ENCODE measurements around the gene SENP2.

Gene SENP2

GRCh38 chr3:185645596-185646381 lies 59.7 kb downstream of the SENP2 start:
- Histone ChIP-seq H2BK5ac (ENCODE audit: low read depth, low read length, poor library complexity) (no peak overlapping the region), H3K36me3 (ENCODE audit: control insufficient read depth in 1 of 2, insufficient read depth in 2 of 2, low read length in 2 of 2) (peaks cover 51 to 63% of the 10 kb centered on the region in 2 experiments), H3K14ac (ENCODE audit: low read length) (no peak overlapping the region), H4K8ac (ENCODE audit: low read depth, low read length) (no peak overlapping the region), H4K12ac (ENCODE audit: low read depth, low read length) (no peak overlapping the region), H3K18ac (ENCODE audit: low read length) (no peak overlapping the region), H3K27ac (ENCODE audit: low read depth, low read length) (no peak overlapping the region), H4K91ac (ENCODE audit: low read depth, low read length) (no peak overlapping the region), H3K27me3 (ENCODE audit: insufficient read depth, low read length) (no peaks in the 10 kb centered on the region), H3K4me3 (ENCODE audit: low read depth, low read length) (no peak overlapping the region), H3K79me1 (ENCODE audit: low read length) (no peaks in the 10 kb centered on the region), H2BK12ac (ENCODE audit: low read length) (no peak overlapping the region), H3K9ac (ENCODE audit: low read length) (no peak overlapping the region), H2AFZ (ENCODE audit: insufficient read depth, low read length, poor library complexity) (no peak overlapping the region), H3K4me1 (ENCODE audit: control insufficient read depth in 1 of 2, insufficient read depth in 2 of 2, low read length in 2 of 2) (peaks cover 0 to 5% of the 10 kb centered on the region in 2 experiments), H2BK120ac (ENCODE audit: insufficient read depth, low read length, poor library complexity) (no peak overlapping the region), H3K9me3 (ENCODE audit: insufficient read depth, low read depth, low read length) (no peaks in the 10 kb centered on the region), H3K4me2 (ENCODE audit: low read length) (no peak overlapping the region), H3K23ac (ENCODE audit: low read length) (no peak overlapping the region), H3K4ac (ENCODE audit: low read depth, low read length) (no peak overlapping the region), H2AK5ac (ENCODE audit: low read length) (no peak overlapping the region), H3K79me2 (ENCODE audit: control insufficient read depth, insufficient read depth, low read length, poor library complexity) (no peaks in the 10 kb centered on the region)
- DNase-seq, result no peak
- no CpG with 5 or more reads among the region's 16 CpGs for WGBS (ENCODE audit: extremely low coverage, insufficient coverage, insufficient read length)

DNA sequence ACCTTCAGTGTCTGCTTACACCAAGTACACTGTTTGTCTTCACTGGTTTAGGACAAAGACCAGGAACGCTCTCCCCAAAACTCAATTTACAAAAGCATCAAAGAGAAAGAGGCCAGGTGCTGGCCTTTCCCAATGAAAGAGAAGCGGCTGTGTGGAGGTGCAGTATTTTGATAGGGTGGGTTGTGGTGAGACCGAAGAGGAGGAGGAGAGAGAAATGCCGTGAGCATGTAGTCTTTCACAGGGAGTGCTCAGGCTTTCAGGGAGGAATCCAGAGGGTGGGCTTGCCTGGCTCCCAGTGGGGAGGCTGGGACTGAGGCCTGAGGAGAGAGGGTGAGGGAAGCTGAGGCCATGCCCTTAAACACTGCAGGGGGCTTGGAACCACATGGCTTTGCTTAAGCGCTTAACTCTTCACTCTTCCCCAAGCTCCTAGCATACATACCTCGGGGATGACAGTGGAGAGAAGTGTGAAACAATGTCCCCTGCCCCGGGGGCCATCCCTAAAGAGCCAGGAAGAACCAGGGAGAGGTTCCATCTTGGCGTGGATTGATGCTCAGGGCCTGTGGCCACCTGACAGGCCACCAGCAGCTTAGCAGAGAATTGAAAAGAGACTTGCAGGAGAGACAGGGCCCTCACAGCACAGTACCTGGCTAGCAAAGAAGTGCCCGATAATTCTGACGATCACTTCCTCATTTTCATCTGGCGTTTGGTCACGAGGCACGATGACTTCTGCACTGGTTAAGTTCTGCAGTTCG lies 60.5 kb downstream of the SENP2 start:
- no peak overlapping the region for H3K27ac ChIP-seq (ENCODE audit: low read depth, low read length)
- no peaks in the 10 kb centered on the region for H3K79me1 ChIP-seq (ENCODE audit: low read length)
- H3K14ac ChIP-seq (ENCODE audit: low read length), result no peak overlapping the region
- H3K4me2 ChIP-seq (ENCODE audit: low read length), result no peak overlapping the region
- no peaks in the 10 kb centered on the region for H3K79me2 ChIP-seq (ENCODE audit: control insufficient read depth, insufficient read depth, low read length, poor library complexity)
- H2BK12ac ChIP-seq (ENCODE audit: low read length), result no peak overlapping the region
- H3K9ac ChIP-seq (ENCODE audit: low read length), result no peak overlapping the region
- no peaks in the 10 kb centered on the region for H3K27me3 ChIP-seq (ENCODE audit: insufficient read depth, low read length)
- no peaks in the 10 kb centered on the region for H3K9me3 ChIP-seq (ENCODE audit: insufficient read depth, low read depth, low read length)
- H3K4me1 ChIP-seq (ENCODE audit: control insufficient read depth in 1 of 2, insufficient read depth in 2 of 2, low read length in 2 of 2), result peaks cover 0 to 5% of the 10 kb centered on the region in 2 experiments
- no peak overlapping the region for H3K4ac ChIP-seq (ENCODE audit: low read depth, low read length)
- H2AK5ac ChIP-seq (ENCODE audit: low read length), result no peak overlapping the region
- H4K12ac ChIP-seq (ENCODE audit: low read depth, low read length), result no peak overlapping the region
- H3K18ac ChIP-seq (ENCODE audit: low read length), result no peak overlapping the region
- no peak overlapping the region for H2BK120ac ChIP-seq (ENCODE audit: insufficient read depth, low read length, poor library complexity)
- H3K4me3 ChIP-seq (ENCODE audit: low read depth, low read length), result no peak overlapping the region
- no peak for DNase-seq
- H3K23ac ChIP-seq (ENCODE audit: low read length), result no peak overlapping the region
- WGBS (ENCODE audit: extremely low coverage, insufficient coverage, insufficient read length), result no CpG with 5 or more reads among the region's 14 CpGs
- H4K91ac ChIP-seq (ENCODE audit: low read depth, low read length), result no peak overlapping the region
- H2AFZ ChIP-seq (ENCODE audit: insufficient read depth, low read length, poor library complexity), result no peak overlapping the region
- no peak overlapping the region for H4K8ac ChIP-seq (ENCODE audit: low read depth, low read length)
- no peak overlapping the region for H2BK5ac ChIP-seq (ENCODE audit: low read depth, low read length, poor library complexity)
- peaks cover 55 to 69% of the 10 kb centered on the region in 2 experiments for H3K36me3 ChIP-seq (ENCODE audit: control insufficient read depth in 1 of 2, insufficient read depth in 2 of 2, low read length in 2 of 2)

- Histone ChIP-seq H3K36me3 (ENCODE audit: control insufficient read depth in 1 of 2, insufficient read depth in 2 of 2, low read length in 2 of 2) (peaks cover 63 to 73% of the 10 kb centered on the region in 2 experiments), H3K4me2 (ENCODE audit: low read length) (no peak overlapping the region), H2BK12ac (ENCODE audit: low read length) (no peak overlapping the region), H3K79me1 (ENCODE audit: low read length) (no peaks in the 10 kb centered on the region), H3K9me3 (ENCODE audit: insufficient read depth, low read depth, low read length) (no peaks in the 10 kb centered on the region), H3K18ac (ENCODE audit: low read length) (no peak overlapping the region), H3K23ac (ENCODE audit: low read length) (no peak overlapping the region), H2BK5ac (ENCODE audit: low read depth, low read length, poor library complexity) (no peak overlapping the region), H2AK5ac (ENCODE audit: low read length) (no peak overlapping the region), H3K4me1 (ENCODE audit: control insufficient read depth in 1 of 2, insufficient read depth in 2 of 2, low read length in 2 of 2) (peaks cover 0 to 5% of the 10 kb centered on the region in 2 experiments), H3K4ac (ENCODE audit: low read depth, low read length) (no peak overlapping the region), H2AFZ (ENCODE audit: insufficient read depth, low read length, poor library complexity) (no peak overlapping the region), H4K8ac (ENCODE audit: low read depth, low read length) (no peak overlapping the region), H3K4me3 (ENCODE audit: low read depth, low read length) (no peak overlapping the region), H3K14ac (ENCODE audit: low read length) (no peak overlapping the region), H2BK120ac (ENCODE audit: insufficient read depth, low read length, poor library complexity) (no peak overlapping the region), H4K91ac (ENCODE audit: low read depth, low read length) (no peak overlapping the region), H3K27ac (ENCODE audit: low read depth, low read length) (peak overlapping the region; percentile 12), H4K12ac (ENCODE audit: low read depth, low read length) (no peak overlapping the region), H3K9ac (ENCODE audit: low read length) (no peak overlapping the region), H3K27me3 (ENCODE audit: insufficient read depth, low read length) (no peaks in the 10 kb centered on the region), H3K79me2 (ENCODE audit: control insufficient read depth, insufficient read depth, low read length, poor library complexity) (no peaks in the 10 kb centered on the region)
- DNase-seq, result no peak
- WGBS (ENCODE audit: extremely low coverage, insufficient coverage, insufficient read length), result no CpG with 5 or more reads among the region's 19 CpGs
Observed at GRCh38 chr3:185647134-185647879, 61.2 kb downstream of the SENP2 start.

DNA sequence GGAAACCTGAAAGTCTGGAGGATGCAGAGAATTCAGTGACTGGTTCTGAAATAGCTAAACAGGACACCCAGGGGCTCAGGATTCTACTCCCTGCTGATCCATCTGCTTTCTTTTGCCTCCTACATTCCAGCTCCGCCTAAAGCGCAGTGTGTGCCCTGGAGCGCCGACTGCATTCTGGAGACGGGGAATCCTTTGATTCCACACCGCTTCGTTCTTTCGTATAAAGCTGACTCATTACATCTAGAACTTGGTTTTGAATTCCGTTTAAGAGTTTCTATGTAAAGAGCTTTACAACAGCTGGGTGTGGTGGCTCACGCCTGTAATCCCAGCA lies 61.8 kb downstream of the SENP2 start:
- Histone ChIP-seq H3K4ac (ENCODE audit: low read depth, low read length) (no peak overlapping the region), H3K9me3 (ENCODE audit: insufficient read depth, low read depth, low read length) (no peaks in the 10 kb centered on the region), H3K79me1 (ENCODE audit: low read length) (no peaks in the 10 kb centered on the region), H4K12ac (ENCODE audit: low read depth, low read length) (no peak overlapping the region), H4K8ac (ENCODE audit: low read depth, low read length) (no peak overlapping the region), H3K27ac (ENCODE audit: low read depth, low read length) (no peak overlapping the region), H3K14ac (ENCODE audit: low read length) (no peak overlapping the region), H2AK5ac (ENCODE audit: low read length) (no peak overlapping the region), H3K27me3 (ENCODE audit: insufficient read depth, low read length) (no peaks in the 10 kb centered on the region), H3K79me2 (ENCODE audit: control insufficient read depth, insufficient read depth, low read length, poor library complexity) (no peaks in the 10 kb centered on the region), H2BK5ac (ENCODE audit: low read depth, low read length, poor library complexity) (no peak overlapping the region), H3K18ac (ENCODE audit: low read length) (no peak overlapping the region), H2BK120ac (ENCODE audit: insufficient read depth, low read length, poor library complexity) (no peak overlapping the region), H3K4me1 (ENCODE audit: control insufficient read depth in 1 of 2, insufficient read depth in 2 of 2, low read length in 2 of 2) (peaks cover 0 to 5% of the 10 kb centered on the region in 2 experiments), H2AFZ (ENCODE audit: insufficient read depth, low read length, poor library complexity) (no peak overlapping the region), H3K36me3 (ENCODE audit: control insufficient read depth in 1 of 2, insufficient read depth in 2 of 2, low read length in 2 of 2) (peaks cover 68 to 75% of the 10 kb centered on the region in 2 experiments), H3K4me2 (ENCODE audit: low read length) (no peak overlapping the region), H3K9ac (ENCODE audit: low read length) (no peak overlapping the region), H3K4me3 (ENCODE audit: low read depth, low read length) (no peak overlapping the region), H2BK12ac (ENCODE audit: low read length) (no peak overlapping the region), H4K91ac (ENCODE audit: low read depth, low read length) (no peak overlapping the region), H3K23ac (ENCODE audit: low read length) (no peak overlapping the region)
- peak; percentile 96 to 99 for DNase-seq
- no CpG with 5 or more reads among the region's 10 CpGs for WGBS (ENCODE audit: extremely low coverage, insufficient coverage, insufficient read length)
